Fibroblast of villous mesenchyme (primary cell): ENCODE data around the gene DPY19L1. TPM values are rescaled to one million over a fixed set of nuclear protein-coding genes. Genes with fewer than 3 reads are reported as not detected.
"Not testable (repeated sequence)": the region's sequence is repeated elsewhere in the genome, so short reads cannot be mapped to it uniquely, and the experiment has no call there.

Experiments
- DNase-seq: peaks from one replicate; pipeline ENCODE4 v3.0.0-alpha.2; 2010; ENCODE audit warnings: low read depth
- H3K4me3 ChIP-seq: 2 replicates; pipeline ENCODE4 v1.5.1; 2011; ENCODE audit warnings: low read depth, mild to moderate bottlenecking, low read length
- total RNA-seq: library from RNA; depleted of rRNA; stranded (reverse); fragments of >200 nt; gene quantifications from 2 replicates; pipeline ENCODE4 v1.2.3, GENCODE V29; 2012
- TF ChIP-seq, protein P1 (sequence below): IDR thresholded peaks from 2 replicates; pipeline ENCODE4 v1.5.1; 2012; ENCODE audit warnings: low read depth, mild to moderate bottlenecking, low read length; ENCODE audit not compliant: insufficient read depth

DPY19L1 gene
- total RNA-seq, 1 donor: 44.5 TPM

DNA sequence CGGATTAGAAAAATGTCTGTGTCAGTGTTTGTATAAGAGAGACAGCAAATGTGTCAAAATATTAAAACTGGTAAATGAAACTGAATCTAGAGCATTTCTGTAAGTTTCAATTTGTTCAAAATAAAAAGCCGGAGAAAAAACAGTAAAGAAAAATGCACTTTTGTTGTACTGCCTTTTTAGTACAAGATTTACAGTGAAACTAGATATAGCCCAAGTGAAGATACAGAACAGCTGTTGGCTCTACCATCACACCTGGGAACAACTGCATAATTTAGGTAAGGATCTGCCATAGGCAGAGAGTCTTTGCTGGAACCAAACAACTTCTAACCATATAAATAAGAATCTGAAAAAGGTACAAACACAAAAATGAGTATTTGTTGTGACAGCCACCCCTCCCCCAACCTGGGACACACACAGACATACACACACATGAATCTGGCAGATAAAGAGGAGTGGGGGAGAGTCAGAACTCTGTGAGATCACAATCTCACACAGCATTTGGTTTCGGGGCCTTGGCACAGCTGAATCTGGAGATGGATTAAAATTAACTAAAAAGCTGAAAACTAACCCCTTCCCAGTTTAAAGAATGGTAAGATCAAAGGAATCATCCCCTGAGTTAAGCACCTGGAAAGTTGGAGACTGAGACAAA is 54.8 kb downstream of the DPY19L1 start:
- TF ChIP-seq, protein P1, sequence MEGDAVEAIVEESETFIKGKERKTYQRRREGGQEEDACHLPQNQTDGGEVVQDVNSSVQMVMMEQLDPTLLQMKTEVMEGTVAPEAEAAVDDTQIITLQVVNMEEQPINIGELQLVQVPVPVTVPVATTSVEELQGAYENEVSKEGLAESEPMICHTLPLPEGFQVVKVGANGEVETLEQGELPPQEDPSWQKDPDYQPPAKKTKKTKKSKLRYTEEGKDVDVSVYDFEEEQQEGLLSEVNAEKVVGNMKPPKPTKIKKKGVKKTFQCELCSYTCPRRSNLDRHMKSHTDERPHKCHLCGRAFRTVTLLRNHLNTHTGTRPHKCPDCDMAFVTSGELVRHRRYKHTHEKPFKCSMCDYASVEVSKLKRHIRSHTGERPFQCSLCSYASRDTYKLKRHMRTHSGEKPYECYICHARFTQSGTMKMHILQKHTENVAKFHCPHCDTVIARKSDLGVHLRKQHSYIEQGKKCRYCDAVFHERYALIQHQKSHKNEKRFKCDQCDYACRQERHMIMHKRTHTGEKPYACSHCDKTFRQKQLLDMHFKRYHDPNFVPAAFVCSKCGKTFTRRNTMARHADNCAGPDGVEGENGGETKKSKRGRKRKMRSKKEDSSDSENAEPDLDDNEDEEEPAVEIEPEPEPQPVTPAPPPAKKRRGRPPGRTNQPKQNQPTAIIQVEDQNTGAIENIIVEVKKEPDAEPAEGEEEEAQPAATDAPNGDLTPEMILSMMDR: no peak
- no peak overlapping the region for H3K4me3 ChIP-seq
- no peak for DNase-seq

DNA sequence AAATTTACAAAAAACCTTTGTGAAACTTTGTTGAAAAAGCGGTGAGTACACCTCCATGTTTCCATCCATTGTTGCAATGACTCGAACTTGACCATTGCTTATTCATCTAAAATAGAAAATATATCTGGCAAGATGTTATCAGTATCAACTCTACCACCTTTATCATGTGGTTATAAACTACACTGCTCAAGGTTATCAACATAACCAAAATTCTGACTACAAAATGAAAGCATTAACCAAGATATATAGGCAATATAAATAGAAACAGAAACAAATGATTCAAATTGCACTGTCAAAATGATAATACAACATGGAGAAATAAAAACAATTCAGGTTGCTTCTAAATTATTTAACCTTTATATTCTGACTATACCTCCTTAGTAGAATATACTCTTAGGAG is 58.2 kb downstream of the DPY19L1 start:
- not testable (repeated sequence) for DNase-seq, H3K4me3 ChIP-seq

DNA sequence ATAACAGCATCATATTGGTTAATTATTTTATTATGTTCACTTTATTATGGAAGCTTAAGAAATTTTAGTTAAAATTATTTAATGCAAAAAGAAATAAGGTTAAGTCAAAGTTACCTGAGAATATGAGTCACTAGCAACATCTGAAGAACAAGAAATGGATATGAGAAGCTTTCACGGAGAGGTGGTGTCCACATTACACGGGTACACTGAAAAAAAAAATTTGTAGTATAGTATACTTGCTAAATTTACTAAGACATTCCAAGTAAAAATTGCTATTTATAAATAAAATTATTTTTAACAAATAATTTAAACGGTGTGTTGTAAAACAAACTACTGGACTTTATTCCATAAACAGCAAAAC is 63.9 kb downstream of the DPY19L1 start:
- DNase-seq: no peak
- no peak overlapping the region for H3K4me3 ChIP-seq
- TF ChIP-seq, protein P1: no peak

DNA sequence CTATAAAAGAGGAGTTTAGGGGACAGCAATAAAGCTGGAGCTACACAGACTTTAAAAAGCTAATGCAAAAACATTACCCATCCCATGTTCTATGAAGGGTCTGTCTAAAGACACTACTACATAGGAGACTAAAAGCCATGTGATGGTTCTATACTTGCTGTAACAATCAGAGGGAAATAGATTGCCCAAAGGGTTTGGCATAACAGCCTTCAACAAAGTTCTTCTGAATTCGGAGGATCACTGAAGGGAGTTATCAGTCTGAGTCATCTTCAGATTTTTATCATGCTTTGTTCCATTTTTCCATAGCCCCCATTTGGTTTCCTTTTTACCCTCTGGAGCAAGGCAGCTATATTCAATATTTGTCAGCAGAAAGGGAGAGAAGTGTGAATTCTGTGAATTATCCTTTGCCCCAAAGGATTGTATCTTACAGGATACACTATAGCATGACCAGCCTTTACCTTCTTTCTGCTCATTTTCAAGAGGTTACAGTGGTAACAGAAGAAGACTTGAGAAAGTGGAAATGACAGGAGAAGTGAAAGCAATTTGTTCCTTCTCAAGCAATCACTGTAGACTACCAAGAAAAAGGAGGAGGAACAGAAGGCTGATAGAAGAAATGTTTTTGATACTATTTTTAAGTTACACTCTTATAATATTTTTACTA is 64.4 kb downstream of the DPY19L1 start:
- not testable (repeated sequence) for DNase-seq, H3K4me3 ChIP-seq

DNA sequence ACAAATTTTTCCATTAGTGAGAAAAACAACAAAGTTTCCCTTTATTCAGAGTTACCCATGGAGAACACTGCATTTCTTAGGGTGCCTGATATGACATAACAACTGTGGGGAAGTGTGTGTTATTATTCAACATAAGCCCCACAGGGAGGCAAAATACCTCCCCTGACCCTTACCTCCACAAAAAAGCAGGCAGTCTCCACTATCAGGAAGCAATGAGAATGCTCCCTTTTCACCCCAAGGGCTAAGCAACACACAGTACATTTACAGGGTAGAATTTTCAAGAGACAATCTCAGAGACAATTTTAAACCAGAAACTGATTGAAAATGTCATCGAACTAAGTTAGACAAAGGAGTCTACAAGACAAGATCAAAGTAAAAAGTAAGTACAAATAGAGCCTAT is 69.5 kb downstream of the DPY19L1 start:
- DNase-seq, H3K4me3 ChIP-seq: not testable (repeated sequence)

DNA sequence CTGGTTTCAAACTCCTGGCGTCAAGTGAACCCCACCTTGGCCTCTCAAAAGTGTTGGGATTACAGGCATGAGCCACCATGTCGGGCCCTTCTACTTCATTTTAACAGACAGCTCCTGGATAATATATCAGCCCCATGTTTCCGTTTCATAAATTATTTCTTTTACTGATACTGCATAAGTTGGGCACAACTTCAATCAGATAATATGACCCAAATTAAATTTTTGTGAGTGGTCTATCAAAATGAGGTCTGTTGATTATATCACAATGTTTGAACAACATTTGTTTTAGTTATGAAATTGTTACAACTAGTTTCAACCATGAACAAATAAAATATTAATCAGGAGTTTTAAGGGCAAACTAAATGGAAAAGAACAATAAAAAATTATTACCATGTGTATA is 70.8 kb downstream of the DPY19L1 start:
- H3K4me3 ChIP-seq, DNase-seq: not testable (repeated sequence)

DNA sequence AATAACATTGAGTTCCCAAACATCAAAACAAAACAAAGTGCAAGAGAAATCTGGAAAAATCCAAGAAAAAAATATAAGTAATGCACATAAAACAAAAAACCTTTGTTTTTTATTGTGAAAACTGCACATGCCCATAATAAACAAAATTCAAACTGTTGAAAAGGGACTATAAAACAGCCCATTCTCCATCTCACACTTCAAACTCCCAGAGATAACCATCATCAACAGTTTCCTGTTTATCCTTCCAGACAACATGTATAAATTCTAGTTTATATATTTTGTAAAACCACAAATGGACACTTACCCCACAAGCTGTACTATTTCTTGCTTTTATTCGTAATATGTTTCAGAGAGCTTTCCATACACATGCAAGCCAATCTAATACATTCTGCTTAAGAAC is 79.3 kb downstream of the DPY19L1 start:
- no peak overlapping the region for H3K4me3 ChIP-seq
- peak; percentile 66 for DNase-seq
- TF ChIP-seq, protein P1: no peak

DNA sequence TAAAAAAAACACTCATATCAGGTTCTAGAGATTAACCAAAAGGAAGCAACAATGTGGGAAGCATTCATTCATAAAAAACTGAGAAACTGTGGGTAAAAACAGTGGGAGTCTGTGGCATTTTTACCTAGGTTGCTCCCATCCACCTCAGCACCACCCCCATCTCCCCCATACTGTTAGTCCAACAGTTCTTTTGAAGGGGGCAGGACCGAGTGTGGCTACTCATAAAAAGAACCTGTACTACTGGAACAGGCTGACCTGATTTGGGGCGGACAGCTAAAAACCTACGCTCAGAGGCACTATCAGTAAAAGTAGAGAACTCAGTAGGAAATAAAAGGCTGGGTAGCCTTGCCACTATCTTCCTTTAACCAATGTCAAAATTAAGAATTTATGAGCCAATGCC is 84.5 kb downstream of the DPY19L1 start:
- no peak for DNase-seq
- TF ChIP-seq, protein P1: no peak
- H3K4me3 ChIP-seq: no peak overlapping the region

DNA sequence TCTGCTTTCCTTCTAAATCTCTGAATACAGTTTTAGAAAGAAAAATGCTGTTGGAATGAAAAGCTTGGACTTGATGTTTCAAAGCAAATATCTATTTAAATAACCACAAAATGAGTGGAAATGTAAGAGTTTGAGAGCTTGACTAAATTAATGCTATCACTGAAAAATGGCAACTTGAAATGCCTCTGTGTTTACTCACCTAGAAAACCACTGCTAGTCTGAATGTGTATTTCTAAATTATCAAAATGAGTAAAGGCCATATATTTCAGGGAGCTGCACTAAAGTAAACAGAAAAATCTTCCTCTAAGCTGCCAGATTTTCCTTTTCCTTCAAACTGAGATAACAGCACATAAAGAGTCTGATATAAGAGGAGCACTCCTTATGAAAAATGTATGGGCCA is 87.9 kb downstream of the DPY19L1 start:
- no peak overlapping the region for H3K4me3 ChIP-seq
- TF ChIP-seq, protein P1: no peak
- peak; percentile 53 for DNase-seq

DNA sequence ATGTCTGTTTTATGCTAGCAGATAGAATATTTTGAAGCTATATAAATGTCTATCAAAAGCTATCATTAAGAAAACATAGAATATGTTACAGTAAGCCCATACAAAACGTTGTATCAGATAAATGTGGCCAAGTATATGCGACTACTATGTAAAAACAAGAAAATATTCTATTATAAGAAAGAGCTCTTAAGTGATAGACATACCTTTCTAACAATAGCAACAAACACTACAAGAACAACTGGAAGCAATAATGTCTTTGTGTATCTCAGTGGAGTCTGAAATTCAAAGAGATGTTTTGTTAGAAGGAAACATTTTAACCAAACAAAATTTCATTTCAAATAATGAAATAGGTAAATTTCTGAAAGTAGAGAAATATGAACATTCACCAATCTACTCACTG is 89.9 kb downstream of the DPY19L1 start:
- DNase-seq: not testable (repeated sequence)

More for the DNA sequence above, 89.9 kb downstream of the DPY19L1 start:
- H3K4me3 ChIP-seq: not testable (repeated sequence)
